Endothelial cell of umbilical vein (primary cell): ENCODE results near the gene DAW1. TPM values are rescaled to one million over a fixed set of nuclear protein-coding genes. Genes with fewer than 3 reads are reported as not detected.

ENCODE experiments used
- Bru-seq: library from RNA; stranded (reverse); fragments of 400-500 nt; gene quantifications from one replicate; lab custom pipeline; 2021; lab: Mats Ljungman, UMichigan
- BruChase-seq, 2 experiments: library from RNA; stranded (reverse); fragments of 400-500 nt; gene quantifications; one replicate each; lab custom pipeline; 2021; lab: Mats Ljungman, UMichigan
- BruUV-seq: library from RNA; stranded (reverse); fragments of 400-500 nt; replicated peaks from 2 replicates; lab custom pipeline; 2021; lab: Mats Ljungman, UMichigan
- CTCF ChIA-PET: fragments of 300-600, 350-600 bp; sonication (Branson Sonifier 250); formaldehyde crosslinking; loops from one replicate; lab custom pipeline; 2021; ENCODE audit warnings: antibody characterized with exemption, inconsistent platforms; lab: Charles Lee
- POLR2A ChIA-PET: fragments of 300-600, 350-600 bp; sonication (Branson Sonifier 250); formaldehyde crosslinking; loops from one replicate; lab custom pipeline; 2021; ENCODE audit warnings: antibody characterized with exemption, inconsistent platforms; lab: Charles Lee
- DNase-seq: peaks from one replicate; pipeline ENCODE4 v3.0.0-alpha.2; 2011; ENCODE audit warnings: low read depth, low spot score
- FAIRE-seq: peaks from 2 replicates; lab custom pipeline; 2011; peaks lifted over from hg19 to GRCh38; lab: Jason Lieb, UNC
- H2AFZ ChIP-seq: 2 replicates; pipeline ENCODE4 v1.6.0; 2012; ENCODE audit warnings: low read depth, low read length, control low read depth, inconsistent platforms
- H3K27ac ChIP-seq: 2 replicates; pipeline ENCODE4 v1.5.1; 2011; ENCODE audit warnings: low read depth, mild to moderate bottlenecking, control low read depth, low read length, moderate library complexity; ENCODE audit not compliant: insufficient read depth
- H3K27me3 ChIP-seq, 2 experiments: 2 replicates each; pipeline versions ENCODE4 v1.6.0 to v1.6.1; 2011; ENCODE audit warnings: low read length in 2 of 2, mixed read lengths in 1 of 2; ENCODE audit not compliant: control insufficient read depth in 2 of 2, insufficient read depth in 2 of 2
- H3K36me3 ChIP-seq, 2 experiments: 2 replicates in 1 of 2; 3 replicates in 1 of 2; pipeline ENCODE4 v1.5.1; 2011; ENCODE audit warnings: low read length in 2 of 2, mild to moderate bottlenecking in 1 of 2, moderate library complexity in 1 of 2; ENCODE audit not compliant: control insufficient read depth in 2 of 2, insufficient read depth in 2 of 2; ENCODE audit errors: extremely low read depth in 1 of 2
- H3K4me1 ChIP-seq: 3 replicates; pipeline ENCODE4 v1.5.1; 2011; ENCODE audit warnings: mild to moderate bottlenecking, low read length; ENCODE audit not compliant: control insufficient read depth, insufficient read depth; ENCODE audit errors: extremely low read depth
- H3K4me2 ChIP-seq: 2 replicates; pipeline ENCODE4 v1.6.1; 2011; ENCODE audit warnings: low read length, control low read depth, mixed read lengths; ENCODE audit not compliant: insufficient read depth
- H3K4me3 ChIP-seq, 3 experiments: fragments of 200-600 bp in 1 of 3; sonication (generic), shearing (Covaris generic) in 1 of 3; replicated peaks in 1 of 3; 2 replicates each; pipeline ENCODE4 v1.5.1; 2011 to 2016; ENCODE audit warnings: control low read depth in 3 of 3, low read length in 3 of 3, mild to moderate bottlenecking in 2 of 3, inconsistent platforms in 1 of 3, low read depth in 1 of 3, moderate library complexity in 1 of 3; ENCODE audit not compliant: insufficient read depth in 1 of 3
- H3K79me2 ChIP-seq: 2 replicates; pipeline ENCODE4 v1.6.0; 2012; ENCODE audit warnings: low read length, inconsistent platforms; ENCODE audit not compliant: control insufficient read depth, insufficient read depth
- H3K9ac ChIP-seq: replicated peaks from 2 replicates; pipeline ENCODE3; 2011; ENCODE audit warnings: low read length, control low read depth; ENCODE audit not compliant: insufficient read depth; ENCODE audit errors: extremely low read depth
- H3K9me1 ChIP-seq: replicated peaks from 3 replicates; pipeline ENCODE4 v1.6.0; 2011; ENCODE audit warnings: mild to moderate bottlenecking, low read length; ENCODE audit not compliant: control insufficient read depth, insufficient read depth; ENCODE audit errors: extremely low read depth
- H3K9me3 ChIP-seq: replicated peaks from 2 replicates; pipeline ENCODE4 v1.5.1; 2012; ENCODE audit warnings: low read length, inconsistent platforms; ENCODE audit not compliant: control insufficient read depth, insufficient read depth
- H4K20me1 ChIP-seq: replicated peaks from 2 replicates; pipeline ENCODE3; 2011; ENCODE audit warnings: mild to moderate bottlenecking, low read length; ENCODE audit not compliant: control insufficient read depth, insufficient read depth; ENCODE audit errors: extremely low read depth
- CTCF ChIP-seq, 2 donors: IDR thresholded peaks; 1 replicate in 1 of 2; 2 replicates in 1 of 2; pipeline ENCODE4 v1.5.1; 2011; ENCODE audit warnings: low read length in 2 of 2, mild to moderate bottlenecking in 2 of 2, moderate library complexity in 2 of 2, control low read depth in 1 of 2, inconsistent platforms in 1 of 2, low read depth in 1 of 2; ENCODE audit not compliant: insufficient read depth in 1 of 2; ENCODE audit errors: extremely low read depth in 1 of 2
- EZH2 ChIP-seq: IDR thresholded peaks from 2 replicates; pipeline ENCODE4 v1.6.1; 2012; ENCODE audit warnings: borderline replicate concordance, low read depth, mild to moderate bottlenecking, moderate library complexity, low read length, inconsistent platforms; ENCODE audit not compliant: severe bottlenecking
- FOS ChIP-seq: IDR thresholded peaks from 2 replicates; pipeline ENCODE4 v1.6.1; 2011; ENCODE audit warnings: mild to moderate bottlenecking, low read length, moderate library complexity, borderline replicate concordance; ENCODE audit not compliant: insufficient read depth
- GATA2 ChIP-seq: IDR thresholded peaks from 2 replicates; pipeline ENCODE4 v1.7.0; 2011; ENCODE audit warnings: low read depth, mild to moderate bottlenecking, moderate library complexity, mixed read lengths, low read length; ENCODE audit not compliant: insufficient read length, insufficient read depth
- JUN ChIP-seq: IDR thresholded peaks from 2 replicates; pipeline ENCODE4 v1.6.1; 2011; ENCODE audit warnings: borderline replicate concordance, low read depth; ENCODE audit not compliant: insufficient read length, insufficient read depth
- MAX ChIP-seq: IDR thresholded peaks from 2 replicates; pipeline ENCODE4 v1.6.1; 2011; ENCODE audit not compliant: insufficient read depth, insufficient read length
- MYC ChIP-seq: IDR thresholded peaks from one replicate; pipeline ENCODE4 v1.6.1; 2011; ENCODE audit warnings: mild to moderate bottlenecking, low read depth, low read length
- POLR2A ChIP-seq: IDR thresholded peaks from 2 replicates; pipeline ENCODE4 v1.6.1; 2012; ENCODE audit warnings: low read depth, mild to moderate bottlenecking, control low read depth, low read length
- POLR2AphosphoS5 ChIP-seq: IDR thresholded peaks from 2 replicates; pipeline ENCODE4 v1.6.1; 2012; ENCODE audit warnings: low read depth, mild to moderate bottlenecking, control low read depth, low read length, moderate library complexity; ENCODE audit not compliant: insufficient read depth
- dilution Hi-C: fragments of 300-500 bp; cut with MboI; formaldehyde crosslinking; loops from one replicate; pipeline ENCODE4 v1.15.0; 2019; ENCODE audit warnings: low sequenced_read_pairs; ENCODE audit not compliant: extremely low pct_ligation_motif_present
- intact Hi-C: fragments of 100-400 bp; cut with micrococcal nuclease; formaldehyde crosslinking; loops from one replicate; pipeline ENCODE4 v1.10.0; 2022
- long read RNA-seq: library from polyadenylated mRNA; stranded (forward); transcript quantifications from one replicate; pipeline ENCODE4 v2.0.0, GENCODE V29; 2021
- polyA minus RNA-seq, 3 experiments: library from RNA; depleted of rRNA, polyadenylated mRNA; stranded (reverse); fragments of >200 nt; gene quantifications; 1 replicate in 1 of 3; 2 replicates in 2 of 3; pipeline ENCODE4 v1.2.3, GENCODE V29; 2011
- polyA plus RNA-seq, 4 experiments: library from polyadenylated mRNA; depleted of rRNA in 3 of 4; stranded (reverse) in 3 of 4; unstranded in 1 of 4; fragments of >200 nt; gene quantifications; 2 replicates each; pipeline versions ENCODE4 v1.2.1 to v1.2.3, GENCODE V29; 2011 to 2012; ENCODE audit warnings: missing spikeins in 1 of 4
- total RNA-seq: library from RNA; stranded (reverse); gene quantifications from 2 replicates; pipeline ENCODE4 v1.2.3, GENCODE V29; 2021

The DAW1 gene
- 2.0 and 3.2 TPM in 2 replicates for total RNA-seq
- 0.75 and 1.2 TPM in 2 replicates for polyA plus RNA-seq
- polyA plus RNA-seq (2011; cell fraction: cytosol; rRNA removed) = 2.2 and 3.3 TPM in 2 replicates
- 1.4 and 2.1 TPM in 2 replicates for polyA plus RNA-seq (2011; cell fraction: nucleus; rRNA removed)
- polyA plus RNA-seq (2012) = 6.8 and 12.0 TPM in 2 replicates
- 1.4 and 3.6 TPM in 2 replicates for polyA minus RNA-seq
- not detected for polyA minus RNA-seq (2011; cell fraction: cytosol; rRNA and poly(A)+ RNA removed)
- 1.1 and 1.4 TPM in 2 replicates for polyA minus RNA-seq (2011; cell fraction: nucleus; rRNA and poly(A)+ RNA removed)
- percentile 40 among the genes with signal in this experiment for Bru-seq, nascent RNA
- percentile 36 among the genes with signal in this experiment for BruChase-seq, experiment 1, labeled RNA remaining after a 6-hour chase
- BruChase-seq, experiment 2, labeled RNA remaining after a 2-hour chase = percentile 39 among the genes with signal in this experiment
- long read RNA-seq, transcript DAW1-201 (13 exons, 1,704 nt) = major isoform, 9 of 10 reads
- long read RNA-seq, partial matches to known transcripts = 0 of 10 reads
- long read RNA-seq, other reads (novel, unspliced or antisense) = 1 of 10 reads

- no peaks in the 10 kb centered on the region for H3K27me3 ChIP-seq
- ChIA-PET POLR2A (interaction anchor here (1.1 kb wide), 1 partner anchor 11 kb away, joined by 4 read pairs; no protein-coding TSS in a partner anchor), CTCF (interaction anchor here (1.2 to 5.2 kb wide), 5 partner anchors 9 to 213 kb away, joined by 4 to 67 read pairs (median 6); no protein-coding TSS in a partner anchor)
- peaks cover 33% of the 10 kb centered on the region for H3K4me1 ChIP-seq
- H3K27ac ChIP-seq = peak within 1 kb of the TSS; percentile 99
- peak within 1 kb of the TSS; percentile 88 for H3K4me2 ChIP-seq
- peak within 1 kb of the TSS; percentile 98 for H2AFZ ChIP-seq
- peak; percentile 70 for FAIRE-seq
- DNase-seq = peak; percentile 78
- H3K4me3 ChIP-seq = peak within 1 kb of the TSS; percentile 47 to 54 (median 52)
- no peaks in the 10 kb centered on the region for H4K20me1 ChIP-seq
- H3K9ac ChIP-seq = peak within 1 kb of the TSS; percentile 87
- no TSS peak for BruUV-seq
- no peaks in the 10 kb centered on the region for H3K9me3 ChIP-seq
- dilution Hi-C loops (no loop called here), intact Hi-C loops (no loop called here)
- TF ChIP-seq GATA2 (no peak), MYC (no peak), MAX (no peak), FOS (no peak), CTCF (IDR thresholded peaks at IDR 0.05; ENCODE audit: extremely low read depth in 1 of 2, insufficient read depth in 1 of 2, low read depth in 1 of 2, low read length in 2 of 2) (no peak), POLR2A (no peak), EZH2 (no peak), POLR2AphosphoS5 (no peak), JUN (no peak)
- H3K36me3 ChIP-seq = no peaks in the 10 kb centered on the region
- H3K9me1 ChIP-seq = no peaks in the 10 kb centered on the region
- H3K79me2 ChIP-seq = no peaks in the 10 kb centered on the region
Observed at GRCh38 chr2:227871375-227871791, at the start of gene DAW1. DAW1 (plus strand) TSS chr2:227871631; CDS start chr2:227871690, 59 bp downstream.
